ENCODE results near the gene NCOR2. TPM values are rescaled to one million over a fixed set of nuclear protein-coding genes. Genes with fewer than 3 reads are reported as not detected.

NCOR2 gene
- total and polyA plus RNA-seq, 2 donors (not counting 1 experiment from before 2014, with no cell fraction given), result 25.9 to 144 TPM

GRCh38 chr12:124576061-124576650, 8.7 kb upstream of the NCOR2 start:
- no peak overlapping the region for H3K9ac ChIP-seq (ENCODE audit: low read length)
- ChIA-PET POLR2A (no interaction called here), CTCF (no interaction called here)
- no peaks in the 10 kb centered on the region for H3K79me2 ChIP-seq (ENCODE audit: control insufficient read depth, insufficient read depth, low read length)
- H3K4me3 ChIP-seq (ENCODE audit: control extremely low read depth in 1 of 5, extremely low read depth in 1 of 5, insufficient read depth in 1 of 5, low read depth in 2 of 5, low read length in 4 of 5), result no peak overlapping the region
- intact Hi-C loops (cut with micrococcal nuclease), result no loop called here
- no peak overlapping the region for H2AFZ ChIP-seq (ENCODE audit: insufficient read depth, low read depth, low read length, poor library complexity, severe bottlenecking)
- Mint-ChIP-seq H3K9me3 (ENCODE audit: insufficient read depth) (peaks cover 4% of the 10 kb centered on the region), H3K4me3 (no peak overlapping the region), H3K27ac (no peak overlapping the region), H3K27me3 (peaks cover 8% of the 10 kb centered on the region), H3K4me1 (no peaks in the 10 kb centered on the region)
- no peak overlapping the region for H3K27ac ChIP-seq (ENCODE audit: low read length in 2 of 2)
- no peak overlapping the region for H3K4me2 ChIP-seq (replicated peaks; ENCODE audit: low read depth, low read length, poor library complexity, severe bottlenecking)
- peaks cover 0 to 20% (median 8%) of the 10 kb centered on the region in 3 donors for H3K9me3 ChIP-seq (ENCODE audit: control extremely low read depth in 1 of 3, control insufficient read depth in 2 of 3, insufficient read depth in 1 of 3, low read length in 2 of 3)
- no peaks in the 10 kb centered on the region for H3K27me3 ChIP-seq (replicated peaks in 1 of 4; ENCODE audit: control extremely low read depth in 1 of 4, control insufficient read depth in 3 of 4, insufficient read depth in 4 of 4, low read length in 3 of 4)
- ATAC-seq (ENCODE audit: low read depth), result no peak
- WGBS (ENCODE audit: insufficient coverage), result 98% methylated on average over 8 of the region's 8 CpGs
- H3K36me3 ChIP-seq (replicated peaks in 1 of 2; ENCODE audit: control extremely low read depth in 1 of 2, control insufficient read depth in 1 of 2, extremely low read depth in 1 of 2, insufficient read depth in 2 of 2, low read length in 1 of 2), result no peaks in the 10 kb centered on the region
- no peak for TF ChIP-seq CTCF (IDR thresholded peaks at IDR 0.05)
- TF ChIP-seq EZH2 (IDR thresholded peaks at IDR 0.05; ENCODE audit: borderline replicate concordance, insufficient read depth, low read depth, low read length, poor library complexity, severe bottlenecking), result no peak
- DNase-seq, result no peak
- H3K4me1 ChIP-seq (ENCODE audit: control insufficient read depth in 2 of 2, insufficient read depth in 2 of 2, low read length in 2 of 2), result no peaks in the 10 kb centered on the region
- H4K20me1 ChIP-seq (ENCODE audit: control insufficient read depth, insufficient read depth, low read length, poor library complexity, severe bottlenecking), result no peaks in the 10 kb centered on the region

GRCh38 chr12:124573839-124574786, 6.7 kb upstream of the NCOR2 start:
- Mint-ChIP-seq H3K27ac (no peak overlapping the region), H3K9me3 (ENCODE audit: insufficient read depth) (no peaks in the 10 kb centered on the region), H3K4me3 (no peak overlapping the region), H3K4me1 (no peaks in the 10 kb centered on the region), H3K27me3 (peaks cover 3% of the 10 kb centered on the region)
- TF ChIP-seq EZH2 (IDR thresholded peaks at IDR 0.05; ENCODE audit: borderline replicate concordance, insufficient read depth, low read depth, low read length, poor library complexity, severe bottlenecking) (no peak), CTCF (IDR thresholded peaks at IDR 0.05) (no peak)
- POLR2A ChIA-PET, result no interaction called here
- no peak overlapping the region for H2AFZ ChIP-seq (ENCODE audit: insufficient read depth, low read depth, low read length, poor library complexity, severe bottlenecking)
- H3K36me3 ChIP-seq (replicated peaks in 1 of 2; ENCODE audit: control extremely low read depth in 1 of 2, control insufficient read depth in 1 of 2, extremely low read depth in 1 of 2, insufficient read depth in 2 of 2, low read length in 1 of 2), result no peaks in the 10 kb centered on the region
- no peak for ATAC-seq (ENCODE audit: low read depth)
- H3K27me3 ChIP-seq (replicated peaks in 1 of 4; ENCODE audit: control extremely low read depth in 1 of 4, control insufficient read depth in 3 of 4, insufficient read depth in 4 of 4, low read length in 3 of 4), result no peaks in the 10 kb centered on the region
- H3K4me2 ChIP-seq (replicated peaks; ENCODE audit: low read depth, low read length, poor library complexity, severe bottlenecking), result no peak overlapping the region
- no peak overlapping the region for H3K4me3 ChIP-seq (ENCODE audit: control extremely low read depth in 1 of 5, extremely low read depth in 1 of 5, insufficient read depth in 1 of 5, low read depth in 2 of 5, low read length in 4 of 5)
- peaks cover 2 to 4% of the 10 kb centered on the region in 2 donors for H3K4me1 ChIP-seq (ENCODE audit: control insufficient read depth in 2 of 2, insufficient read depth in 2 of 2, low read length in 2 of 2)
- WGBS (ENCODE audit: insufficient coverage), result 64% methylated on average over 13 of the region's 18 CpGs
- no peak overlapping the region for H3K9ac ChIP-seq (ENCODE audit: low read length)
- CTCF ChIA-PET, result no interaction called here
- no peaks in the 10 kb centered on the region for H3K79me2 ChIP-seq (ENCODE audit: control insufficient read depth, insufficient read depth, low read length)
- no peak overlapping the region for H3K27ac ChIP-seq (ENCODE audit: low read length in 2 of 2)
- DNase-seq, result no peak
- intact Hi-C loops (cut with micrococcal nuclease), result no loop called here
- peaks cover 0 to 12% (median 2%) of the 10 kb centered on the region in 3 donors for H3K9me3 ChIP-seq (ENCODE audit: control extremely low read depth in 1 of 3, control insufficient read depth in 2 of 3, insufficient read depth in 1 of 3, low read length in 2 of 3)
- H4K20me1 ChIP-seq (ENCODE audit: control insufficient read depth, insufficient read depth, low read length, poor library complexity, severe bottlenecking), result no peaks in the 10 kb centered on the region

Data from B cell (primary cell).